Stimulated activated CD8-positive, alpha-beta memory T cell treated with anti-CD3 and anti-CD28 coated beads, Interleukin-7, amount 100 ng/mL, for 4 hours (primary cell): ENCODE data around the gene CELF4.

ENCODE experiments used
- DNase-seq, 2 donors: peaks; one replicate each; pipeline ENCODE4 v3.0.0-alpha.2; 2020; ENCODE audit warnings: low read depth in 2 of 2

CELF4 gene

GRCh38 chr18:37225279-37225678 lies 340.3 kb downstream of the CELF4 start:
- DNase-seq: no peak

- no peak for DNase-seq
These were observed 342.6 kb downstream of the CELF4 start for GRCh38 chr18:37222999-37223378.

GRCh38 chr18:37222354-37222998 lies 343.1 kb downstream of the CELF4 start:
- no peak for DNase-seq

- DNase-seq: no peak
These were observed 346.3 kb downstream of the CELF4 start for GRCh38 chr18:37219257-37219656.

GRCh38 chr18:37218022-37218590 lies 347.5 kb downstream of the CELF4 start:
- DNase-seq: no peak

- DNase-seq: no peak
These were observed 354.8 kb downstream of the CELF4 start for GRCh38 chr18:37210781-37211180.

- no peak for DNase-seq
These were observed 358.3 kb downstream of the CELF4 start for GRCh38 chr18:37207343-37207742.

- no peak for DNase-seq
These were observed 365.9 kb downstream of the CELF4 start for GRCh38 chr18:37199741-37200140.
